Stimulated activated CD8-positive, alpha-beta memory T cell treated with anti-CD3 and anti-CD28 coated beads, Interleukin-2, amount 100 ng/mL, for 1 hour (primary cell): ENCODE results near the gene H6PD.

ENCODE experiments used
- DNase-seq, 2 donors: peaks; one replicate each; pipeline ENCODE4 v3.0.0-alpha.2; 2020; ENCODE audit warnings: low read depth in 2 of 2

Gene H6PD

GRCh38 chr1:9234223-9235095 is at the start of gene H6PD:
H6PD (plus strand) TSS chr1:9234774; CDS start chr1:9244935, 10,161 bp downstream.
- peak; percentile 49 to 56 for DNase-seq

GRCh38 chr1:9186082-9186859 is 48.3 kb upstream of the H6PD start:
- no peak for DNase-seq

- no peak for DNase-seq
Observed at GRCh38 chr1:9187004-9187403, 47.6 kb upstream of the H6PD start.

- DNase-seq, result no peak
Observed at GRCh38 chr1:9190234-9190633, 44.3 kb upstream of the H6PD start.

GRCh38 chr1:9191231-9191630 is 43.3 kb upstream of the H6PD start:
- no peak for DNase-seq

- DNase-seq, result no peak
Observed at GRCh38 chr1:9192578-9193232, 41.9 kb upstream of the H6PD start.

- no peak for DNase-seq
Observed at GRCh38 chr1:9193233-9193625, 41.3 kb upstream of the H6PD start.

GRCh38 chr1:9194024-9194423 is 40.5 kb upstream of the H6PD start:
- DNase-seq, result no peak

- DNase-seq, result no peak
Observed at GRCh38 chr1:9195651-9196050, 38.9 kb upstream of the H6PD start.

- DNase-seq, result peak; percentile 17 to 26
Observed at GRCh38 chr1:9196129-9197040, 38.2 kb upstream of the H6PD start.

- DNase-seq, result no peak
Observed at GRCh38 chr1:9197186-9198099, 37.1 kb upstream of the H6PD start.

GRCh38 chr1:9198538-9199361 is 35.8 kb upstream of the H6PD start:
- no peak for DNase-seq

- DNase-seq, result no peak
Observed at GRCh38 chr1:9200441-9200840, 34.1 kb upstream of the H6PD start.

GRCh38 chr1:9201401-9202239 is 33.0 kb upstream of the H6PD start:
- DNase-seq, result no peak

- no peak for DNase-seq
Observed at GRCh38 chr1:9202240-9202870, 32.2 kb upstream of the H6PD start.

- DNase-seq, result no peak
Observed at GRCh38 chr1:9203511-9203982, 31.0 kb upstream of the H6PD start.

GRCh38 chr1:9204156-9204720 is 30.3 kb upstream of the H6PD start:
- DNase-seq, result no peak
